ENCODE results near the gene BCAS3.

Gene BCAS3

GRCh38 chr17:61404913-61405685 lies 727.4 kb downstream of the BCAS3 start:
- no peak for DNase-seq

- no peak for DNase-seq
Observed at GRCh38 chr17:61405686-61406536, 728.3 kb downstream of the BCAS3 start.

GRCh38 chr17:61406537-61406845 lies 728.8 kb downstream of the BCAS3 start:
- no peak for DNase-seq

- DNase-seq: no peak
Observed at GRCh38 chr17:61406971-61407911, 729.6 kb downstream of the BCAS3 start.

- no peak for DNase-seq
Observed at GRCh38 chr17:61408151-61409041, 730.7 kb downstream of the BCAS3 start.

- DNase-seq: peak; percentile 43
Observed at GRCh38 chr17:61409301-61410112, 731.9 kb downstream of the BCAS3 start.

GRCh38 chr17:61410141-61411010 lies 732.7 kb downstream of the BCAS3 start:
- DNase-seq: peak; percentile 70

- DNase-seq: no peak
Observed at GRCh38 chr17:61411011-61411260, 733.3 kb downstream of the BCAS3 start.

- peak; percentile 27 for DNase-seq
Observed at GRCh38 chr17:61411261-61412142, 733.9 kb downstream of the BCAS3 start.

GRCh38 chr17:61412143-61412859 lies 734.6 kb downstream of the BCAS3 start:
- DNase-seq: peak; percentile 66

- no peak for DNase-seq
Observed at GRCh38 chr17:61412860-61413660, 735.4 kb downstream of the BCAS3 start.

- no peak for DNase-seq
Observed at GRCh38 chr17:61413661-61414126, 736.0 kb downstream of the BCAS3 start.

- DNase-seq: no peak
Observed at GRCh38 chr17:61414141-61414935, 736.7 kb downstream of the BCAS3 start.

- no peak for DNase-seq
Observed at GRCh38 chr17:61414936-61415251, 737.2 kb downstream of the BCAS3 start.

GRCh38 chr17:61415374-61416210 lies 737.9 kb downstream of the BCAS3 start:
- no peak for DNase-seq

- DNase-seq: no peak
Observed at GRCh38 chr17:61416211-61416539, 738.5 kb downstream of the BCAS3 start.
